ENCODE results near the gene RPL19. TPM values are rescaled to one million over a fixed set of nuclear protein-coding genes. Genes with fewer than 3 reads are reported as not detected.

Gene RPL19
- polyA plus RNA-seq (1,747 to 2,007 TPM (median 1,957 TPM) in 3 replicates), polyA minus RNA-seq (431 to 851 TPM (median 823 TPM) in 3 replicates)
- 2,951 TPM for polyA plus RNA-seq (2011; ENCODE audit: low read depth)
- 1,535 and 2,525 TPM in 2 replicates for polyA plus RNA-seq (2011; cell fraction: cytosol; rRNA removed)
- 651 and 665 TPM in 2 replicates for polyA plus RNA-seq (2011; cell fraction: nucleus; rRNA removed)
- polyA plus RNA-seq (2012; ENCODE audit: low replicate concordance): 1,811 and 1,919 TPM in 2 replicates
- polyA minus RNA-seq (2011; cell fraction: cytosol; rRNA and poly(A)+ RNA removed): 1,075 TPM
- polyA minus RNA-seq (2011; cell fraction: nucleus; rRNA and poly(A)+ RNA removed): 158 and 187 TPM in 2 replicates

- Histone ChIP-seq H3K36me3 (ENCODE audit: control insufficient read depth in 2 of 2, extremely low read depth in 1 of 2, insufficient read depth in 2 of 2, low read length in 2 of 2) (peaks cover 22 to 31% of the 10 kb centered on the region in 2 experiments), H2AFZ (ENCODE audit: control insufficient read depth, low read length) (peak within 1 kb of the TSS; percentile 100), H3K27ac (ENCODE audit: control insufficient read depth, insufficient read depth, low read length) (peak within 1 kb of the TSS; percentile 100), H3K4me1 (ENCODE audit: control insufficient read depth, extremely low read depth, insufficient read depth, low read length) (peaks cover 26% of the 10 kb centered on the region), H3K9me1 (ENCODE audit: control insufficient read depth, extremely low read depth, insufficient read depth, low read length) (no peaks in the 10 kb centered on the region), H3K9ac (ENCODE audit: control insufficient read depth, extremely low read depth, insufficient read depth, low read length) (peak within 1 kb of the TSS; percentile 100), H3K9me3 (ENCODE audit: control insufficient read depth, low read depth, low read length) (no peaks in the 10 kb centered on the region), H3K4me3 (ENCODE audit: control insufficient read depth in 2 of 3, extremely low read depth in 1 of 3, insufficient read depth in 2 of 3, low read depth in 1 of 3, low read length in 3 of 3) (peak within 1 kb of the TSS; percentile 87 to 93 (median 92)), H4K20me1 (ENCODE audit: control insufficient read depth, extremely low read depth, insufficient read depth, low read length) (peaks cover 14% of the 10 kb centered on the region), H3K79me2 (ENCODE audit: control insufficient read depth, insufficient read depth, low read length) (peaks cover 41% of the 10 kb centered on the region), H3K4me2 (ENCODE audit: control insufficient read depth, extremely low read depth, insufficient read depth, low read depth, low read length) (peak within 1 kb of the TSS; percentile 99), H3K27me3 (ENCODE audit: control insufficient read depth, extremely low read depth, insufficient read depth, low read length) (no peaks in the 10 kb centered on the region)
- DNase-seq (ENCODE audit: low read depth, low spot score) (peak; percentile 32), FAIRE-seq (no peak)
- TF ChIP-seq EZH2 (IDR thresholded peaks at IDR 0.05; ENCODE audit: low read length) (no peak), CTCF (optimal IDR thresholded peaks at IDR 0.05 in 1 of 3, IDR thresholded peaks at IDR 0.05 in 1 of 3, conservative IDR thresholded peaks at IDR 0.05 in 1 of 3; ENCODE audit: extremely low read depth in 1 of 3, insufficient read depth in 2 of 3, low read length in 3 of 3) (no peak)
- dilution Hi-C loops (cut with MboI; ENCODE audit: extremely low pct_ligation_motif_present, low sequenced_read_pairs): no loop called here
Measured at GRCh38 chr17:39200070-39200879, at the start of gene RPL19. Gene RPL19, plus strand, starts transcription at chr17:39200283. Its CDS starts 62 bp downstream, at chr17:39200345.

GRCh38 chr17:39150795-39151149 lies 49.3 kb upstream of the RPL19 start:
- H3K27ac ChIP-seq (ENCODE audit: control insufficient read depth, insufficient read depth, low read length): no peak overlapping the region
- no peaks in the 10 kb centered on the region for H4K20me1 ChIP-seq (ENCODE audit: control insufficient read depth, extremely low read depth, insufficient read depth, low read length)
- H3K4me3 ChIP-seq (ENCODE audit: control insufficient read depth in 2 of 3, extremely low read depth in 1 of 3, insufficient read depth in 2 of 3, low read depth in 1 of 3, low read length in 3 of 3): no peak overlapping the region
- TF ChIP-seq CTCF (optimal IDR thresholded peaks at IDR 0.05 in 1 of 3, IDR thresholded peaks at IDR 0.05 in 1 of 3, conservative IDR thresholded peaks at IDR 0.05 in 1 of 3; ENCODE audit: extremely low read depth in 1 of 3, insufficient read depth in 2 of 3, low read length in 3 of 3) (no peak), EZH2 (IDR thresholded peaks at IDR 0.05; ENCODE audit: low read length) (peak; percentile 65)
- no peaks in the 10 kb centered on the region for H3K9me1 ChIP-seq (ENCODE audit: control insufficient read depth, extremely low read depth, insufficient read depth, low read length)
- peaks cover 18% of the 10 kb centered on the region for H3K4me1 ChIP-seq (ENCODE audit: control insufficient read depth, extremely low read depth, insufficient read depth, low read length)
- H3K79me2 ChIP-seq (ENCODE audit: control insufficient read depth, insufficient read depth, low read length): no peaks in the 10 kb centered on the region
- no peak overlapping the region for H3K9ac ChIP-seq (ENCODE audit: control insufficient read depth, extremely low read depth, insufficient read depth, low read length)
- H2AFZ ChIP-seq (ENCODE audit: control insufficient read depth, low read length): no peak overlapping the region
- dilution Hi-C loops (cut with MboI; ENCODE audit: extremely low pct_ligation_motif_present, low sequenced_read_pairs): no loop called here
- no peaks in the 10 kb centered on the region for H3K36me3 ChIP-seq (ENCODE audit: control insufficient read depth in 2 of 2, extremely low read depth in 1 of 2, insufficient read depth in 2 of 2, low read length in 2 of 2)
- no peaks in the 10 kb centered on the region for H3K9me3 ChIP-seq (ENCODE audit: control insufficient read depth, low read depth, low read length)
- FAIRE-seq (no peak), DNase-seq (ENCODE audit: low read depth, low spot score) (no peak)
- H3K27me3 ChIP-seq (ENCODE audit: control insufficient read depth, extremely low read depth, insufficient read depth, low read length): peaks cover 26% of the 10 kb centered on the region
- H3K4me2 ChIP-seq (ENCODE audit: control insufficient read depth, extremely low read depth, insufficient read depth, low read depth, low read length): no peak overlapping the region

Measured in keratinocyte (primary cell).